Gastroesophageal sphincter (tissue), 3 donors: ENCODE measurements around the gene EFEMP2.

Experiments
- CTCF ChIP-seq, 4 experiments: fragments of 200-600 bp in 2 of 4; fragments of 450-650 bp in 2 of 4; sonication (generic) in 1 of 4; IDR thresholded peaks; one replicate each; pipeline ENCODE4 v1.5.1; 2017 to 2019; ENCODE audit warnings: antibody characterized with exemption in 4 of 4, mild to moderate bottlenecking in 2 of 4, moderate library complexity in 2 of 4
- EP300 ChIP-seq: sonication (generic); formaldehyde crosslinking; IDR thresholded peaks from one replicate; pipeline ENCODE4 v1.6.1; 2017; ENCODE audit warnings: antibody characterized with exemption, mild to moderate bottlenecking
- POLR2A ChIP-seq, 2 donors: fragments of 450-650 bp; IDR thresholded peaks; one replicate each; pipeline ENCODE4 v1.6.1; 2017; ENCODE audit warnings: antibody characterized with exemption in 2 of 2, mild to moderate bottlenecking in 2 of 2, moderate library complexity in 1 of 2
- POLR2AphosphoS5 ChIP-seq: sonication (generic); formaldehyde crosslinking; IDR thresholded peaks from one replicate; pipeline ENCODE4 v1.6.1; 2017; ENCODE audit warnings: antibody characterized with exemption

- TF ChIP-seq CTCF (IDR thresholded peaks at IDR 0.05) (no peak), POLR2A (IDR thresholded peaks at IDR 0.05) (no peak), EP300 (no peak), POLR2AphosphoS5 (no peak)
Measured at GRCh38 chr11:65854161-65854592, 18.4 kb downstream of the EFEMP2 start.
